Panc1 (cell line): Measurements from ENCODE around the gene KDR.

Experiments
- CTCF ChIP-seq: fragments of 450-650 bp; IDR thresholded peaks from 2 replicates; pipeline ENCODE4 v1.5.1; 2017; ENCODE audit warnings: mild to moderate bottlenecking
- POLR2AphosphoS5 ChIP-seq: IDR thresholded peaks from 2 replicates; pipeline ENCODE4 v1.6.1; 2012; ENCODE audit warnings: mild to moderate bottlenecking, low read depth, low read length, moderate library complexity
- SIN3A ChIP-seq: IDR thresholded peaks from 2 replicates; pipeline ENCODE4 v1.6.1; 2012; ENCODE audit warnings: low read depth, mild to moderate bottlenecking, low read length, moderate library complexity, borderline replicate concordance; ENCODE audit not compliant: insufficient read depth
- TCF7L2 ChIP-seq: IDR thresholded peaks from 2 replicates; pipeline ENCODE4 v1.6.1; 2011; ENCODE audit warnings: mild to moderate bottlenecking, low read depth, low read length, inconsistent platforms

GRCh38 chr4:55038176-55038890, 87.1 kb downstream of the KDR start:
- TF ChIP-seq CTCF (no peak), POLR2AphosphoS5 (no peak), SIN3A (no peak), TCF7L2 (no peak)
